GM21825 (cell line): ENCODE results near the gene MSMP.

Experiments
- ATAC-seq: cut with Tn5 transposase; IDR thresholded peaks from one replicate; pipeline ENCODE4 v1.9.1; 2021; ENCODE audit warnings: mild to moderate bottlenecking, moderate library complexity; ENCODE audit not compliant: unreplicated experiment

The MSMP gene

DNA sequence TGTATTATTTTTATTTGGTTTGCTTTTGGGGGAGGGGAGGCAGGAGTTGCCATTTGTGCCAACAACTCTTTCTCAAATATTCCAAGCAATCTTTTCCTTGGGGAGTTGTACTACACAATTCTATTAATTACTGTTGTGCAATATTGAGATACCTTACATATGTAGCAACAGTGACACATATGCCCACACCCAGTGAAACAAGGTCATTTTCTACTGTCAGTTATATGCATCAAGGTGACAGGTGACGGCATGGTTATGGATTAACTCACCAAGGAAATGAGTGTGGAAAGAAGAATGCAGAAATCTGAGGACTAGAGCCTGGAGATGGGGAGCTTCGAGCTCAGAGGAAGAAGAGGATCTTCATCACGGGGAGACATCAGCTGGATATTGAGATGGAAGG is 17.9 kb upstream of the MSMP start:
- no peak for ATAC-seq

DNA sequence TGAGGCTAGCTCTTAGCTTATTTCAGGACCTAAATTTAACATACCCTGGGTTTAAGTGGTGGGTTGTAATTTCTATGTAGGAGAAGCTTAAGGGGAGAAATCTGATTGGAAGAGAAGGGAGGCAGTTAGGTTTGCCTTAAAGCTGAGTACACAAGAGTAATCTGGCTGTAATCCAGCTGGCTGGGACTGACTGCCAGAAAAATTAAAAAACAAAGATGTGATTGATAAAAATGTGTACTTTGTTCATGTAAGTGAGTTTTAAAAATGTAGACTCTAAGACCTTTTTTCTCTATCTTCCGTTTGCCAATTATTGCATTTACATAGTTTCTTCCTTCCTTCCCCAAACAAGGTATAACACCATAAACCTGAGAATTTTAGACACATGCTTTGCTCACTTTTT is 17.5 kb upstream of the MSMP start:
- ATAC-seq, result no peak

DNA sequence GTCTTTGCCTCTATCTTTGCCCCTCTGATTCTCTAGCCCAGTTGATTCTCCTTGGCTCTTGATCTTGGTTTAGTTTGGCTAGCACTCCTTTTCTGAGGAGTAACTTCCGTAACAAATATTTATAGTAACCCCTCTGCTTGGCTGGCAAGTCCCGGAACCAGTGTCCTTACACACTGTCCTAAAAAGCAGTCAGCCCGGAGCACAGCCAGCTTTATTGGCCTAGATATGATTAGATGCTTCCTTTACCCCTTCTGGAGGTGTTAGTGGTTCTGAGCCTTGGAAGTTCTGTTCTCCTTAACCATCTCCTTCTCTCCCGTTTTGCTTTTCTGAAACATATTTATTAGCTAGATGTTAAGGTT is 17.0 kb upstream of the MSMP start:
- no peak for ATAC-seq

DNA sequence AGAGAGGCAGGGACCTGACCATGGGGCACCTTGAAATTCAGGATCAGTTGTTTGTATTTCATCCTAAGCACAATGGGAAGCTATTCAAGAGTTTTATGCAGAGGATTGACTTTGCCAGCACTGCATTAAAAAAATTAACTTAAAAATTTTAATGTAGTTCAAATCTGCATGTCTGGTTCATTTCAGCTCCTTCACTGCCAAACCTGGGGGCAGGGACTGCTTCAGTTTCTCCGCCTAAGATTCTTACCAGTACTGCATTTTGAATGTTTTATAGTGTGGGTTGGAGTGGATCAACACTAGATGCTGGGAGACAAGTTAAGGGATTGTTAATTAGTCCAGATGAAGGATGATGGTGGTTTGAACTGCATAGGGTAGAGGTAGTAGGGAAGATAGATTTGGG is 15.7 kb upstream of the MSMP start:
- ATAC-seq, result no peak

DNA sequence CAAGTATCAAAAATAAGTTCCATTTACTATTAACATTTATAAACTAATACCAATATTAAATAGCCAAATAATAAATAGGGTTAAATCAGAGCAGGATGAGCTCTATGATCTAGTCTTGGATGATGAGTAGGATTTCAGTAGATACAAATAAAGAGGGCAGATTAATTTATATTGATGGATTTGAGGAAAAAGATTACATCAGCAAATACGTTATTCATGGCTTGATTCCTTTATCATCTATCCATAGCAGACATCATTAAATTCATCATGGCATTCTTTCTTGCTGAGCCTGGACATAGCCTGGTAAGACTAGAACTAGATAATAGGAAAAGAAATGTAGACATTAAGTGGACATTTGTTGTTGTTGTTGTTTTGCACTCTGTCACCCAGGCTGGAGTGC is 13.4 kb upstream of the MSMP start:
- ATAC-seq, result no peak

DNA sequence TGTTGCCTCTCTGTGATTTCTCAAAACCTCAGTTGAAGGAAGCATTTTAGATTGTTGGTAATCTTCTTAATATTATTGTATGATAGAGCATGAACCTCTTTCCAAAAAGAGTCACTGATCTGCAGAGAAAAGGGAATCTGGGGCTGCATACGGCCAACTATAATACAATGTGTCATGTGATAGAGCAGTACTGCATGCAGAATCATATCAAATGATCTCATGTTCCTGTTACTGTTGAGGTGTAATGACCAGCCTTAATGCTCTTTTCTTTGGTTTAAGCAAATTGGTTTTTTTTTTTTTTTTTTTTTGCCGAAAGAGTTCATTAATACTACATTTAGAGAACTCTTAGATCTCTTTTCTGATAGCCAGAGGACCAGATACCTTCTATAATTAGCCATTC is 12.9 kb upstream of the MSMP start:
- ATAC-seq, result no peak

DNA sequence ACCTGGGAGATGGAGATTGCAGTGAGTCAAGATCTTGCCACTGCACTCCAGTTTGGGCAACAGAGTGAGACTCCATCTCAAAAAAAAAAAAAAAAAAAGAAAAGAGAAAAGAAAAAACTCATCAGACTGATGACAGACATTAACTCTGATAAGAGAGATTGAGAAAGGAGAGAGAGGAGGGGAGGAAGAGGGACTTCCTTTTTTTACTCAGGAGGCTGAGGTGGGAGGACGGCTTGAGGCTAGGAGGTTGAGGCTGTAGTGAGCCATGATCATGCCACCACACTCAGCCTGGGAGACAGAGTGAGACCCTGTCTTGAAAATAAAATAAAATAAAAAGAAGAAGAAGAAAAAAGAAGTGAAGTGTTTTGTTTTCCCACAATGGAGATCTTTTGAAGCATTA is 9.7 kb upstream of the MSMP start:
- no peak for ATAC-seq

DNA sequence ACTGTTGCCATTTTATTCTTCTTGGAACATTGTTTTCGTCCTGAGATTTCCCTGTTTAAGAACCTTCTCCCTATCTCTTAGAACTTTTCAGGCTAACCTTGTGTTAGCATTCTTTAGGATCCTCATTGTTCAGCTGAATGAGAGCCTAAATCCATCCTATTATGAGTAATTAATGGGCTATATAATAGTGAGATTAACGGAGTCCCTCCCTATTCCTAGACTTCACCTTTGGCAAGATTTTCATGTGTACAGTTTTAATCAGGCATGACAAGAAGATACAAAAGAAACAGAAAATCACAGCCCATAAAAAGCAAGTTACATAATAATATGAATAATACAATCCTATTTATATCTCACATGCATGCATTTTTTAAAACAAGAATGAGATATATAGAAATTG is 9.1 kb upstream of the MSMP start:
- no peak for ATAC-seq

DNA sequence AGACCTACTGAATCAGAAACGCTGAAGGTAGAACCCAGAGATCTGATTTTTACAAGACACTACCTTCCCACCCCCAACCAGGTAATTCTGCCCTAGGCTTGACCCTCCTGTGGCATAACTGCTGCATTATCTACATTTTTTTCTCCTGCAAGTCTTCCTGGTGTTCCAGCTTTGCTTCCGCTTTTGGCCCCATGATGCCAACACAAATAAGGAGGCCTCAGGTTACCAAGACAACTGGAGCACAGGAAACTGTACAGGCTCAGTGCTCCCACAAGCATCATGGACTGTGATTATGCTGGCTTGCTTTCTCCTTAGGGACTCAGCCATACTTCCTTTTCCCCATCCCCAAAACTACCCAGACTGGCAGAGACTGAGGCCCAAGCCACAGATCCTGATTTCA is 6.6 kb upstream of the MSMP start:
- ATAC-seq, result no peak

DNA sequence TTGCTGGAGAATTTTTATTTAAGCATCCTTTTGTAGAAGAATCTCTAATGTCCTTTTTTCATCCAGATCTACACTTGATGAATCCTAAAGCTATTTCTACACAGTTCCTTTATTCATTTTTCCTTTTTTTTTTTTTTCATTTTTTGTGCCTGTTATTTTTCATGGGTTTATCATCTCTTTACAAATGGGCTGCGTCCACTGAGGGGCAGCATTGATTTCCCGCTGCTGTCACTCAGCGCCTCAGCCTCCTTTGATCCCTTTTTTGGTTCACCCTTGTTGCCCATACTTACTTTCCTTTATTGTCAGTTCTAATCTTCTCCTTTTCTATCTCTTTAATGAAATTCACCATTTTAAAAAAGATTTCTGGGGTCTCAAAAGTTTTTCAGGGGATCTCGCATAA is 5.7 kb upstream of the MSMP start:
- ATAC-seq, result no peak

DNA sequence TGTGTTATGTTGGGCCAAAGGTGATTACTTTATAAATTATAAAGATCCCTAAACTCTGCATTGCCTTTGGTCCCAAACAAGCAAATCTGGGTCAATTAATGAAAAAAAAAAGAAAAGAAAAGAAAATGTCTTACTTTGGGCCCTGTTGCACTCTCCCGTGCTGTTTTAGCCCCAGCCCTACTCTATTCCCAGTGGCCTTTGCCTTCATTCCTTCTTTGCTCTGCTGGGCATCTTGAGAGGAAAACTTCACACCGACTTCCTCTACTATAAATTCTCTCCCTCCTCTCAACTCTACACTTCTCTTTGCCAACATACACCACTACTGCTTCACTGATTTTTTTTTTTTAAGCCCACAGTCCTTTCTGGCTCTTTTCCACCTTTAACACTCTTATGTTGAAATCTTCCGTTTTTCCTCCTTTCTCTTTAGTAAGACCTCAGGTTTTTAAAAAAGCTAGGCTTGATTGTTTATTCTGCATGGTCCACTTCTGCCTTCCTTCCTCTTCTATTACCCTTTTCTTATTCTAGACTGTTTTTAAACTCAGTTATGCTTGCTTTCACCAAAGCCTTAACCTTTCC is 4.5 kb upstream of the MSMP start:
- ATAC-seq, result no peak

DNA sequence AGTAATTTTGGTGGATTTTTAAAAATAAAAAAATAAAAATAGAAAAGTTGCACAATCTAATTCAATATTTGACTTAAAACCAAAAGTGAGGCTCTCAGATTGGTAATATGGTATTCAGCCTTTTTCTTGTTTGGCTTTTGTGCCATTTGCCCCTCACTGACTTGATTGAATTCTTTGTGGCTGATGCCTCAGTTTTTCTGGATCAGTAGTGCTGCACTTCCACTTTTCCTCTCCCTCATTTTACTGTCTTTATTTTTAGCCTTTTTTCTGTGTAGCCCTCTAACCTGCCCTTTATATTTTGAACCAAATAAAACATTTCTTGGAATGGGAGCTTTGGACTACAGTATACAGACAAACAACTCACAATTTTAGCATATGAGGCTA is 3.8 kb upstream of the MSMP start:
- no peak for ATAC-seq

DNA sequence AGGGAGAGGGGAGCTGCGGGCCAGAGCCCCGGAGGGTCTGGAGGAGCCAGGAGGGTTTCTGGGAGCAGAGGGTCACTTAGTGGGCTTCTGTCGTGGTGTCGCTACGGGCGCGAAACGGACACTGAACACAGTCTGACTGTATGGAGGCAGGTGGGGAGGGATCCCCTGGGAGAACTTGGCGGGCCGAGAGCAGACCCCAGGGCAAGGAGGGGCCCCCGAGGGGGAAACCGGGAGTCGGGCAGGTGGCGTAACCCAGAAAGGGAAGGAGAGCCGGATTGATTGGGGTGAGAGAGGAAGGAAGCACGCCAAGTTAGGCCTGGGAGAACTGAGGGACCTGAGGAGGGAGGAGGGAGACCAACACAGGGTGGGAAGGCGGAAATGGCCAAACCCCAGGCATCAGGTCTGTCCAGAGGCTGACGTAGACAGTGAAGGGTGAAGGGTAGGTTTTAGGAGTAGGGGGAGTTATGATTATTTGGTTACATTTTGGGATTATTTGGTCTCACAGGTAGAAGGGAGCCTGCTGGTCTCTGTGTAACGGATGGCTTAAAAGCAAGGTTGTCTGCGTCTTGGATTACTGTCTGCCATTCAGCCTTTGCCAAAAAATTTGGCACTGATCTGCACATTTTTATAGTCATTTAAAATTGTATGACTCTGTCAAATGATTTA is 3.3 kb upstream of the MSMP start:
- peak; percentile 41 for ATAC-seq

DNA sequence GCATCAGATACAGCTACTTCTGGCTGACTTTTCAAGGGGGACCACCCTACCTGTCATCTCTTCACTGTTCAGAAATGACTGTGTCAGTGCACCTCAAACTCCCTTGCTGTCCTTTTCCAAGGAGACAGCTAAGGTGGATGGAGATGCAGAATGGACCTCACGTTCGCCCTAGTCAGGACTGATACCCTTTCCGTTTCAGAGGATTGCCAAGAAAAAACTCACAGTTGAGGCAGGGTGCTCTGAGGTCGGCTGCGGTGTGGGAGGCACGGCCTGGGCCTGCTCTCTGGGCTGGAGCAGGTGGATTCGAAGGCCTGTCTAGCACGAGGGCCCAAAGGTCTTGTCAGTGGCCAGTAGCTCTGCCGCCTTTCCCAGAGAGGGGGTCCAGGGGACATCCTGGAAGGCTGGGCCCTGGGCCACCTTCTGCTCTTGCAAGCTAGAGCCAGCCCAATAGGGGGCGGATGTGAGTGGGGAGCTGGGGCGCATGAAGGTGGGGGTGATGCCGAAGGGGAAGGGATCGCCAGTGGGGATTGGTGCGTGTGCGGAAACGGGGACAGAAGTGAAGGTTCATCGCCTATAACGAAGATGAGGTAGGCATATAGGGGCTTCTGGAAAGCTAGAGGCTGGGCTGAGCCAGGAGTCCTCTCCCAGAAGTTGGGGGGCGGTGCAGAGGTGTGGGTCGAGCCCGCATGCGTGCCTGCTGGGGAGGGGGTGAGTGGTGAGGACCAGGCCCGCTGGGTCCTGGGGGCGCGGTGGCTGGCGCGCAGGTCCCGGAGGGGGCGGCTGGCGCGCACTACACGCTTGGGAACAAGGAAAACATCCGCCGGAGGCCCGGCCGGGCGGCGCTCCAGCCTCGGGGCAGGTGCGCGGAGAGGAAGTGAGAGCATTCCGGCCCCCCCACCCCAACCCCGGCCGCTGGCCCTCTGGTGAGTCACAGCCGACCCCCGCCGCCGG is 2.5 kb upstream of the MSMP start:
- ATAC-seq, result peak; percentile 49

DNA sequence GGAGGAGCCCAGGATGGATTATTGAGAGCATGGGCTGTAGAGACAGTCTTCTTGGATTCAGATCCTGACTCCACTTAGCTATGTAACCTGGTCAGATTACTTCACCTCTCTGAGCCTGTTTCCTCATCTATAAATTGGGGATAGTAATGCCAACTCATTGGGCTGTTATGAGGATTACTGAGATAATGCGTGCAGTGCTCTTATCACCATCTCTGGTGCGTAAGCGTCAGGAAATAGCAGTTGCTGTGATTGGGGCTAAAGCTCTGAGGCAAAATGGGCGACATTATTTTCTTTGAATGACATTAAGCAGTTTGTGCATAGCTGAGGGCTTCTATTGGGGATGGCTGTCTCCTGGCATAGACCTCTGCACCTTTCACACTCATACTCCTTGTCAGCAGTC is 995 bp upstream of the MSMP start:
- no peak for ATAC-seq

DNA sequence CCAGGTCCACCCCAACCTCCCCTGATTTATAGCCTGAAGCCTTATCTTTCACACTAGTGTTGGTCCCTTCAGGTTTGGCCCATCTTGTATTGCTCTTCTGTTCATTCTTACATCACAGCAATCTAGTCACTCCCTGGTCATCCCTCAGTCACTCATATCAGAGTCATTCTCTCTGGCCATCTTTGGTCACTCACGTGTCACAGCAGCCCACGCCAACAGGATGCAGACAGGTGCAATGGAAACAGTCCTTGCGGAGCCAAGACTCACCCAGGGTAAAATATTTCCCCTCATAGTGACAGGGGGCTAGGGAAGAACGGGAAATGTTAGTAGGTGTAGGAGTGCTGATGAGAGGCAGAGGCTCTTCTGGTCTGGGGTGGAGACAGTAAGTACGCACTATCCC is 610 bp downstream of the MSMP start:
- ATAC-seq, result no peak

DNA sequence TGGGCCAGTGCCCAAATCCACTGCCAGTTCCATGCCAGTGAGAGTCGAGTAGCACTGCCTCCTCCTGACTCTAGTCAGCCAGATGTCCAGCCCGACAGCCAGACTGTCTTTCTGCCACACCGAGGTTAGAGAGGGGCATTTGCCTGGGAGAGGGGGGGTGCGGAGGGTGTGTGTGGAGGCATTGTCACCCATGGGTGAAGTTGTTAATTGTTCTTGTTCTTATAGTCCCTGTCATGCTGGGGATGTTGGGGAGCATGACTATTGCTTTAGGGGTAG is 3.9 kb downstream of the MSMP start:
- ATAC-seq, result no peak

DNA sequence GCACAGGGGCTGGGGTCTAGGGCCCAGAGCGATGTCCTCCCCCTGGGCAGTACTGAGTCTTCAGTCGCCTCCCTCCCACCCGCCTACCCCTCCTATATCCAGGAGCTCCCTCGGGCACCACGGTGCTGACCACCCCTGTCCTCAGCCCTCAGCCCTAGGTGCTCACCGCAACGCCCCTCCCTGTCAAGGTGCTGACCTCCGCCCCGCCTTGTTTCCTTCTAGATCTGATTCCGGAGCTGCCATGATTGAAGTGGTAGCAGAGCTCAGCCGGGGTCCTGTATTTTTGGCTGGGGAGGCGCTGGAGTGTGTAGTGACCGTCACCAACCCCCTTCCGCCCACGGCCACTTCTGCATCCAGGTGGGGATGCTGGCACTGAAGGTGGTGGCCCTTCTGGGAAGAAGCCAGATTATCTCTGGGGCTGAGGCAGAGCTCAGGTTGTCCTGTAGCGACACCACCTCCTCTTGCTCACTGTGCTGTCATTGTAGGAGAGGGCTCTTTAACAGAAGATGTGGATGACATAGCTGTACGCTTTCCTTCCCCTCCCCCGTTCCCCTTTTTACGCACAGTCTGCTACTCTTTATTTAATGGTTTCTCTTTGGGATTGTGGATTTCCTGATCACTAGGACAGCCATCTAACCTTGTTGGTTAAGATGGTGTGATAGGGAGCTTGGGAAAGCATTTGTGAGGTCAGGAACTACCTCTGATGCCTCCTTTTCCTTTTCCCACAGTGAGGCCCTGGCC is 4.4 kb downstream of the MSMP start:
- ATAC-seq, result peak; percentile 13

DNA sequence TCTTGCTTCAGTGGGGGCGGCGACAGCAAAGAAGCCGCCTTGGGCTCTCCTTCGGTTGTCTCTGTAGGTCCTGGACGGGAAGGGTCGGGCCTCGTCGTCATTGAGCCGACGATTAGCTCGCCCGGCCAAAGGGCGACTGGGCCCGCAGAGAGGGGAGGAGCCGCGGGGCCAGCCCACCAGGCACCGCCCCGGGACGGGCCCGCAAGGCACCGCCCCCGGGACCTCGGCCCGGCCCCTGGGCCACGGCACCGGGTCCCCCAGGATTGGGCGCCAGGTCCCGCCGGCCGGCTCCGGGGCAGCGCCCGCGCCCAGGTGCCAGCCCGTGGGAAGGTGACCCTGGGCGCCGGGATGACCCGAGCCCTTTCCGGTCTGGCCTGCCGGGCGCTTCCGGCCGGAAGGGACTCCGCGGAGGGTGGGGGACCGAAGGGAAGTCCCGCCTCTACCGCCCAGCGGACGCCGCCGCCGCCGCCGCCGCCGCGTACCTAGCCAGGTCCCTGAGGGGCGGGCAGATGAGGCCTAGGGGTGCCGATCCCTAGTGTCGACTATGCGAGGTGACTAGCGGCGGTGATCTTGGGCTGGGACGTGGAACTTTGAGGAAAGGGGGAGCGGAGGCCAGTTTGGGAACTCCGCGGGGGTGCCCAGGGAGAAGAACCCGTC is 5.1 kb downstream of the MSMP start, which contains the start of the genes GBA2 and RGP1:
Gene GBA2, minus strand, starts transcription at position 371 of the 657 bp plus-strand sequence. CDS start 524 bp downstream, outside the sequence.
Gene RGP1, plus strand, starts transcription at position 430 of the 657 bp plus-strand sequence. CDS start 469 bp downstream, outside the sequence.
- peak; percentile 73 for ATAC-seq

DNA sequence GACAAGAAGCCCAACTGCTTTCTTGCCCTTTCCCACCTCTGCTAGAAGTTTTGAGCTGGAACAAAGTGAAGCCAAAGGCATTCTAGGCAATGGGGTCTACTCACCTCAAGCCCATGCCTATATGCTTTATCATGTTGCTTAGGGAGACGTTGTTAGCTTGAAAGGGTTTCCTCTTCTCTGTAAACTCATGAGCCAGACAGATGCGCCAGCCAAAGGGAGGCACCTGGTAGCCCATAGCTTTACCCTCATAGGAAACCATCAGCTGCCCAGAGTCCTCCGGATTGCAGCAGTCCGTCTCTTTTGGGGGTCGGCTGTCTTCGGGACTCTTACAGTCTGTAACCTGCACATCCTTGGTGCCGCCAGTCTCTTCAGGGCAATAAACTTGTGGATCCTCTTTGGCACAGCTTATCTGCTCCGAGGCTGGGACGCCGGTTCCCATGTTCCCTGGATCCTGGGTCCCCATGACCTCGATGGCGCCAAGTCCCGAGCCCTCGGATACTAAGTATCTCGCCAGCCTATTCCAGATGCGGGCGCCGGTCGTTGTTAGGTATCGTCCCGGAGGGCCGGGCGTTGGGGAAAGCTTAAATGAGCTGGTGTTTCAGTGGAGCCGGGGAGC is 5.7 kb downstream of the MSMP start:
- ATAC-seq, result no peak

DNA sequence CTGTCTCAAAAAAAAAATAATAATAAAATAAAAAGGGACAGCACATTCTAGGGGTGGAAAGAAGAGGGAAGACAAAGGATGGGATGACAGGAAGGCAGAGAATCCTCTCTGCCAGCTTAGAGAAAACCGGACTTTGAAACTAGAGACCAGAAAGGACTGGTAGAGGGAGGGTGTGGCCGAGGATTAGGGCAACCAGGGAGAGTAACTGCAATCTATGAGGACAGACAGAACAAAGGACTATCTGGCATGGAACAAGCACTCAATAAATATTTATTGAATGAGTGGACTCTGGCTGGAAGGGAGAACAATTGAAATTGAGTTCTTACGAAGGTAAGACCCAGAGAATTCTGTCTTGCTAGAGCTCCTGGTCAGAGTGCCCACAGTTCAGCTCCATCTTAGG is 7.5 kb downstream of the MSMP start:
- no peak for ATAC-seq
